Measurements from ENCODE around the gene GCAT. TPM values are rescaled to one million over a fixed set of nuclear protein-coding genes. Genes with fewer than 3 reads are reported as not detected.
A peak's percentile ranks its signal among the peaks of the same experiment; 100 is the strongest.

The GCAT gene
- 8.8 TPM for total RNA-seq
- long read RNA-seq, transcript GCAT-201 (9 exons, 1,497 nt) = major isoform, 15 of 20 reads
- long read RNA-seq, partial matches to known transcripts = 2 of 20 reads
- long read RNA-seq, other reads (novel, unspliced or antisense) = 3 of 20 reads

DNA sequence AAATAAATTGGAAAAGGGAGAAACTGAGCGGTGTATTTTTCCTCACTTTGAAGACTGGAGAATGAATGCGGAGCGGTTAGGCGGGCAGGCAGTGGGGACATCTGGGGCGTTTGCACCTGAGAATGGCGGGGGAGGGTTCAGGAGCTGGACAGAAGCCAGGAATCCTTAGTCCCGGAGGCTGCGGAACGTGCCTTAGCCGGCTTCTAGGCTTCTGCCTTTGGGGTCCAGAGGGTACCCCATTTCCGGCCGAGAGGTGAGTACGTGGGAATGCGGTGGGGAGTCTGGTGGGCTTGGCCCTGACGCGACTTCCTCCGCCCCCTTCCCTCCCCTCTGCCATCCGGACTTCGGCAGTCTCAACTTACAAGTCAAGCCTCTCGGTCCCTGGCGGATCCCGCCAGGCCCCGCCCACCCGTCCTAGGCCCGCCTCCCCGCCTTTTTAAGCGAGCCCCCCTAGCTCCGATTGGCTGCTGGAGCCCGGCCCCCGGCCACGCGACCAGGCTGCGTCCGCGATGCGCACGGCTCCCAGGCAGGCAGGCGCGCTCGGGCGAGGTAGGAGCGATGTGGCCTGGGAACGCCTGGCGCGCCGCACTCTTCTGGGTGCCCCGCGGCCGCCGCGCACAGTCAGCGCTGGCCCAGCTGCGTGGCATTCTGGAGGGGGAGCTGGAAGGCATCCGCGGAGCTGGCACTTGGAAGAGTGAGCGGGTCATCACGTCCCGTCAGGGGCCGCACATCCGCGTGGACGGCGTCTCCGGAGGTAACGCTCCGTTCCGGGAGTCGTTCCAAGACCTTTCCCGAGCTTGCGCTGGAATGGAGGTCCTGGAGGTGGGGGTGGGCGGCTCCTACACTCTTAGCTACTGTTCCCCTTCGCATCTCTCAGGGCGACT, at the start of gene GCAT:
Gene GCAT (plus strand): TSS at position 525 of the 884 bp plus-strand sequence. CDS start 34 bp downstream, at position 559.
- intact Hi-C loops (cut with DNase I) = no loop called here

DNA sequence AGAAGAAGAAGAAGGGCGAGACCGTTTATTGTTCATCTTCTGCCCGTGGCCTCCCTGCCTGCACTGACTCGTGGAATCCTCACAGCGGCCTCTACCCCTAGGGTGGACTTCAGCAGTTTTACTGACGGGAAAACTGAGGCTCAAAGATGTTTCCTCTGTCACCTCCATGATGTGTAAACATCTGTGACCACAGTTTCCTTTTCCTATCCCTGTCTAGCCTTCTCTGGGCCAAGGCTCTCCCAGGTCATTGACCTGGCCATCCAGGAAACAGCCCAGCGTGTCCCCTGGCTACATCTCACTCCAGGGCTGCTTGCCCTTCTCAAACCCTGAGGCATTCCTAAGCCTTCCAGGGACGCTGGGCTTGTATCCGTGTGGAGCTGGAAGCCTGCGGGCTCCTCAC, 49.0 kb upstream of the GCAT start:
- H3K27me3 ChIP-seq = no peaks in the 10 kb centered on the region
- no peak overlapping the region for H3K27ac ChIP-seq
- ATAC-seq (no peak), DNase-seq (no peak)
- TF ChIP-seq, protein P1, sequence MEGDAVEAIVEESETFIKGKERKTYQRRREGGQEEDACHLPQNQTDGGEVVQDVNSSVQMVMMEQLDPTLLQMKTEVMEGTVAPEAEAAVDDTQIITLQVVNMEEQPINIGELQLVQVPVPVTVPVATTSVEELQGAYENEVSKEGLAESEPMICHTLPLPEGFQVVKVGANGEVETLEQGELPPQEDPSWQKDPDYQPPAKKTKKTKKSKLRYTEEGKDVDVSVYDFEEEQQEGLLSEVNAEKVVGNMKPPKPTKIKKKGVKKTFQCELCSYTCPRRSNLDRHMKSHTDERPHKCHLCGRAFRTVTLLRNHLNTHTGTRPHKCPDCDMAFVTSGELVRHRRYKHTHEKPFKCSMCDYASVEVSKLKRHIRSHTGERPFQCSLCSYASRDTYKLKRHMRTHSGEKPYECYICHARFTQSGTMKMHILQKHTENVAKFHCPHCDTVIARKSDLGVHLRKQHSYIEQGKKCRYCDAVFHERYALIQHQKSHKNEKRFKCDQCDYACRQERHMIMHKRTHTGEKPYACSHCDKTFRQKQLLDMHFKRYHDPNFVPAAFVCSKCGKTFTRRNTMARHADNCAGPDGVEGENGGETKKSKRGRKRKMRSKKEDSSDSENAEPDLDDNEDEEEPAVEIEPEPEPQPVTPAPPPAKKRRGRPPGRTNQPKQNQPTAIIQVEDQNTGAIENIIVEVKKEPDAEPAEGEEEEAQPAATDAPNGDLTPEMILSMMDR (IDR thresholded peaks at IDR 0.05) = no peak
- H3K4me1 ChIP-seq = peaks cover 11% of the 10 kb centered on the region
- no peak overlapping the region for H3K4me3 ChIP-seq
- no peaks in the 10 kb centered on the region for H3K9me3 ChIP-seq
- intact Hi-C loops (cut with DNase I) = no loop called here
- H3K36me3 ChIP-seq = peaks cover 90% of the 10 kb centered on the region

More for the DNA sequence above, at the start of gene GCAT:
- peak within 1 kb of the TSS; percentile 52 for H3K4me3 ChIP-seq
- no peaks in the 10 kb centered on the region for H3K27me3 ChIP-seq
- no peaks in the 10 kb centered on the region for H3K9me3 ChIP-seq
- H3K36me3 ChIP-seq = no peaks in the 10 kb centered on the region
- no peak within 1 kb of the TSS for H3K27ac ChIP-seq
- TF ChIP-seq, protein P1 (IDR thresholded peaks at IDR 0.05) = no peak
- DNase-seq (peak; percentile 98), ATAC-seq (peak; percentile 93)
- H3K4me1 ChIP-seq = peaks cover 31% of the 10 kb centered on the region

DNA sequence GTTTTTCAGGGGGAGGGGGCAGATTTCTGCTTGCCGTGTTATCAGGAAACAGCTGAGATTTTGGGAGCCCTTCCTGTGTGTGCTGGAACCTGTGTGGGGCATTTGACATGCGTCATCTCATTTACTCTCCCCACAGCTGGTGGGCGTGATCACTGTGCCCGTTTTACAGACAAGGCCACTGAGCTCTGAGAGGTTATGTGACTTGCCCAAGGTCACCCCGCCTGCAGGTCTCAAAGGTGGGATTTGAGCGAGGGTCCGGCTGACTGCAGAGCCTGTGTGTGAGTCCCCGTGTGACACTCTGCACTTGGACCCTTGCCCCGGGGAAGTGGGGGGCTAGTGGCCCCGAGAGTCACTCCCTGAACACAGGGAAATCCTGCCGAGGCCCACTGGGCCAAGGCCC, 48.5 kb upstream of the GCAT start:
- H3K36me3 ChIP-seq = peaks cover 95% of the 10 kb centered on the region
- H3K4me1 ChIP-seq = peaks cover 5% of the 10 kb centered on the region
- H3K4me3 ChIP-seq = no peak overlapping the region
- no peak for DNase-seq
- no peak for ATAC-seq
- no peak overlapping the region for H3K27ac ChIP-seq
- no peaks in the 10 kb centered on the region for H3K27me3 ChIP-seq
- TF ChIP-seq, protein P1 (IDR thresholded peaks at IDR 0.05) = no peak
- intact Hi-C loops (cut with DNase I) = no loop called here
- H3K9me3 ChIP-seq = no peaks in the 10 kb centered on the region

DNA sequence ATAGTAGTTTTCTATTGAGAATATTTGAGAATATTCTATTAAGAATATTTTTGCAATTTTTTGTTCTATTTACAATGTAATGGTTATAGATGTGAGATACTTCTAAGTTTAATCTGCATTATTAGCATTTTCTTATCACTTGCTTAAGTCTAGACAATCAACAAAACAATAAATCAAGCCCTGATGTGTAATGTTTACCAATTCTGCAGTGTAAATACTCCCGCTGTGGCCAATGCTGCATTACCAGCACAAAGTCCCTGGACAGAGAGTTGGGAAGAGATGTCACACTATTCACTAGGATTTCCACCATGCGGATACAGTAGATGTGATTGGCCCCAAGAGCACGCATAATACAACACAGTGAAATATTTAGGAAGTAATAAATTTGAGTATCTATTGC, 47.6 kb upstream of the GCAT start:
- Histone ChIP-seq H3K27me3 (no peaks in the 10 kb centered on the region), H3K4me3 (no peak overlapping the region), H3K9me3 (no peaks in the 10 kb centered on the region), H3K4me1 (no peaks in the 10 kb centered on the region), H3K27ac (no peak overlapping the region), H3K36me3 (peaks cover 92% of the 10 kb centered on the region)
- ATAC-seq = no peak
- intact Hi-C loops (cut with DNase I) = no loop called here
- TF ChIP-seq, protein P1 (IDR thresholded peaks at IDR 0.05) = no peak
- no peak for DNase-seq

DNA sequence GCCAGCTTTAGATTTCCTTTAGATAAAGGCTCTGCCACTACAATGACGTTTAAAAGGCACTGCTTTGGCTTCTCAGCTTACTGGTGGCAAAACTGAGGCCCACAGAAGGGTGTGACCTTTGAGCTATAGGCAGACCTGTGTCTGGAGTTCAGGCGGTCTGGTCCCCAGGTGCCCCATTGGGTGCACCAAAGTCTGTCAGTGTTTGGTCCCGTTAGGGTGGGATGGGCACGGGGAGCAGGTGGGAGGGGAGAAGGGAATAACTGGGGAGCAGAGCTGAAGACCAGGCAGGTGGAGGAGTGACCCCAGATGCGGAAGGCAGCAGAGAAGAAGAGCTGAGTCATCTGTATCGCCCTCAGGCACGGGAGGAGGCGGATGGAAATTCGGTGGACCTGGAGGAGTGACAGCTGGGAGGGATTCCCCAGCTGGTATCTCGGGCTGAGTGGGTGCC, 45.3 kb upstream of the GCAT start:
- no peaks in the 10 kb centered on the region for H3K9me3 ChIP-seq
- no peak overlapping the region for H3K27ac ChIP-seq
- no peak for ATAC-seq
- H3K4me3 ChIP-seq = no peak overlapping the region
- no peaks in the 10 kb centered on the region for H3K27me3 ChIP-seq
- peaks cover 85% of the 10 kb centered on the region for H3K36me3 ChIP-seq
- TF ChIP-seq, protein P1 (IDR thresholded peaks at IDR 0.05) = no peak
- H3K4me1 ChIP-seq = no peaks in the 10 kb centered on the region
- no peak for DNase-seq
- intact Hi-C loops (cut with DNase I) = no loop called here

All from upper lobe of right lung (tissue), 1 donor.